A549 (cell line): ENCODE results near the gene GPR32. TPM values are rescaled to one million over a fixed set of nuclear protein-coding genes. Genes with fewer than 3 reads are reported as not detected.
A peak's percentile ranks its signal among the peaks of the same experiment; 100 is the strongest.
"Not testable (repeated sequence)": the region's sequence is repeated elsewhere in the genome, so short reads cannot be mapped to it uniquely, and the experiment has no call there.

ENCODE experiments used
- ATAC-seq, 2 experiments: fragments of 200-7000 bp in 1 of 2; fragments of >200 bp in 1 of 2; cut with Nextera tagmentation in 1 of 2; cut with Tn5 transposase in 1 of 2; 3 replicates each; pipeline versions ENCODE4 v1.8.0 to v1.9.1; 2018 to 2020; ENCODE audit warnings: mild to moderate bottlenecking in 1 of 2, moderate library complexity in 1 of 2
- CTCF ChIA-PET: fragments of 300-600 bp; sonication (Branson Sonifier 250); formaldehyde crosslinking; extraction: SDS; loops from one replicate; lab custom pipeline; 2021; ENCODE audit warnings: antibody characterized with exemption, inconsistent platforms; lab: Yijun Ruan, JAX
- POLR2A ChIA-PET: fragments of 350-600 bp; formaldehyde crosslinking; extraction: SDS; loops from one replicate; lab custom pipeline; 2021; ENCODE audit warnings: antibody characterized with exemption, inconsistent platforms; lab: Yijun Ruan, JAX
- DNase-seq, 2 experiments: peaks; one replicate each; pipeline versions ENCODE4 v3.0.0 to v3.0.0-alpha.2; 2011 to 2016; ENCODE audit warnings: low read depth in 1 of 2, low spot score in 1 of 2
- FAIRE-seq: peaks from 2 replicates; lab custom pipeline; 2011; peaks lifted over from hg19 to GRCh38; lab: Jason Lieb, UNC
- H3K27ac ChIP-seq, 2 experiments: fragments of >200 bp; sonication (Bioruptor Twin); formaldehyde crosslinking; 3 replicates each; pipeline ENCODE4 v1.5.1; 2016 to 2017
- H3K4me1 ChIP-seq: fragments of >200 bp; sonication (Bioruptor Twin); formaldehyde crosslinking; 3 replicates; pipeline ENCODE4 v1.6.1; 2016
- H3K4me2 ChIP-seq: fragments of >200 bp; sonication (Bioruptor Twin); formaldehyde crosslinking; 3 replicates; pipeline ENCODE4 v1.6.1; 2016
- H3K4me3 ChIP-seq: fragments of >200 bp; sonication (Bioruptor Twin); formaldehyde crosslinking; 3 replicates; pipeline ENCODE4 v1.5.1; 2016
- H3K9me3 ChIP-seq: fragments of >200 bp; sonication (Bioruptor Twin); formaldehyde crosslinking; 3 replicates; pipeline ENCODE4 v1.6.1; 2016
- BHLHE40 ChIP-seq: IDR thresholded peaks from 2 replicates; pipeline ENCODE4 v1.6.1; 2012; ENCODE audit warnings: low read depth, low read length, inconsistent platforms
- CHD2 ChIP-seq: fragments of 150-350 bp; IDR thresholded peaks from 2 replicates; pipeline ENCODE4 v1.6.1; 2014; ENCODE audit warnings: low read length; ENCODE audit not compliant: partially characterized antibody
- E2F6 ChIP-seq: IDR thresholded peaks from 2 replicates; pipeline ENCODE4 v1.6.1; 2012; ENCODE audit warnings: low read depth, borderline replicate concordance
- FOSL2 ChIP-seq, 2 experiments: fragments of 450-650 bp in 1 of 2; fragments of >200 bp in 1 of 2; sonication (Bioruptor Twin) in 1 of 2; formaldehyde crosslinking; IDR thresholded peaks; 2 replicates each; pipeline versions ENCODE4 v1.5.0 to v1.6.1; 2016 to 2020; ENCODE audit warnings: mild to moderate bottlenecking in 1 of 2, moderate library complexity in 1 of 2
- HDAC2 ChIP-seq: fragments of 200-600 bp; sonication (generic); IDR thresholded peaks from 2 replicates; pipeline ENCODE4 v1.6.1; 2016
- HOXB13 ChIP-seq: fragments of 250-450 bp; sonication (Bioruptor Pico); IDR thresholded peaks from 2 replicates; pipeline ENCODE4 v1.5.0; 2020; ENCODE audit warnings: low read depth, mild to moderate bottlenecking, moderate library complexity
- JUNB ChIP-seq: fragments of >200 bp; sonication (Bioruptor Twin); formaldehyde crosslinking; IDR thresholded peaks from 2 replicates; pipeline ENCODE4 v1.6.1; 2016
- MYC ChIP-seq: IDR thresholded peaks from 2 replicates; pipeline ENCODE4 v1.6.1; 2012; ENCODE audit warnings: mild to moderate bottlenecking, inconsistent platforms, low read length, improper control_type of control experiment, borderline replicate concordance
- NFE2L2 ChIP-seq: fragments of 150-350 bp; conservative IDR thresholded peaks from 2 replicates; pipeline ENCODE4 v1.6.1; 2014; ENCODE audit warnings: low read length
- PHF8 ChIP-seq: fragments of 200-600 bp; sonication (generic); IDR thresholded peaks from 2 replicates; pipeline ENCODE4 v1.6.1; 2016; ENCODE audit warnings: low read depth, mild to moderate bottlenecking, antibody characterized with exemption, moderate library complexity, borderline replicate concordance
- POLR2AphosphoS2 ChIP-seq: conservative IDR thresholded peaks from 2 replicates; pipeline ENCODE4 v1.6.1; 2012; ENCODE audit warnings: low read length, improper control_type of control experiment, inconsistent platforms
- RARB ChIP-seq: fragments of 250-450 bp; sonication (Bioruptor Pico); IDR thresholded peaks from 2 replicates; pipeline ENCODE4 v1.8.0; 2021; ENCODE audit warnings: mild to moderate bottlenecking, moderate library complexity
- RCOR1 ChIP-seq: fragments of 150-350 bp; IDR thresholded peaks from 2 replicates; pipeline ENCODE4 v1.6.1; 2014; ENCODE audit warnings: antibody characterized with exemption, low read length, low read depth
- TFCP2L1 ChIP-seq: fragments of 250-450 bp; sonication (Bioruptor Pico); IDR thresholded peaks from 2 replicates; pipeline ENCODE4 v1.5.0; 2021; ENCODE audit warnings: mild to moderate bottlenecking
- ZFP36 ChIP-seq: fragments of 450-650 bp; IDR thresholded peaks from 2 replicates; pipeline ENCODE4 v1.6.1; 2014; ENCODE audit warnings: borderline replicate concordance; ENCODE audit not compliant: partially characterized antibody
- WGBS: methylation state at CpG from one replicate; pipeline ENCODE4 v1.1.6; 2017; ENCODE audit errors: missing lambda C conversion rate; 5-methylcytosine and 5-hydroxymethylcytosine counted together
- polyA plus RNA-seq, 4 experiments: library from polyadenylated mRNA; depleted of rRNA in 3 of 4; stranded (reverse); fragments of >200 nt; fragmentation: RNase III in 1 of 4; extraction: RNeasy Plus Mini Kit Qiagen cat#74134 plus additional on column Dnase treatment in 1 of 4; gene quantifications; 2 replicates in 3 of 4; 3 replicates in 1 of 4; pipeline ENCODE4 v1.2.3, GENCODE V29; 2011 to 2017
- TF ChIP-seq, protein P1 (sequence below): IDR thresholded peaks from 2 replicates; pipeline ENCODE4 v1.6.1; 2012
- TF ChIP-seq, protein P2 (sequence below): fragments of 250-450 bp; sonication (Bioruptor Pico); IDR thresholded peaks from 2 replicates; pipeline ENCODE4 v1.5.0; 2021; ENCODE audit warnings: mild to moderate bottlenecking, moderate library complexity, borderline replicate concordance
- TF ChIP-seq, protein P3 (sequence below): fragments of >200 bp; sonication (Bioruptor Twin); formaldehyde crosslinking; IDR thresholded peaks from 3 replicates; pipeline ENCODE4 v1.5.1; 2016

The GPR32 gene
- polyA plus RNA-seq, 2 of the 4 experiments (the other 2 are of a cell fraction), result not detected

DNA sequence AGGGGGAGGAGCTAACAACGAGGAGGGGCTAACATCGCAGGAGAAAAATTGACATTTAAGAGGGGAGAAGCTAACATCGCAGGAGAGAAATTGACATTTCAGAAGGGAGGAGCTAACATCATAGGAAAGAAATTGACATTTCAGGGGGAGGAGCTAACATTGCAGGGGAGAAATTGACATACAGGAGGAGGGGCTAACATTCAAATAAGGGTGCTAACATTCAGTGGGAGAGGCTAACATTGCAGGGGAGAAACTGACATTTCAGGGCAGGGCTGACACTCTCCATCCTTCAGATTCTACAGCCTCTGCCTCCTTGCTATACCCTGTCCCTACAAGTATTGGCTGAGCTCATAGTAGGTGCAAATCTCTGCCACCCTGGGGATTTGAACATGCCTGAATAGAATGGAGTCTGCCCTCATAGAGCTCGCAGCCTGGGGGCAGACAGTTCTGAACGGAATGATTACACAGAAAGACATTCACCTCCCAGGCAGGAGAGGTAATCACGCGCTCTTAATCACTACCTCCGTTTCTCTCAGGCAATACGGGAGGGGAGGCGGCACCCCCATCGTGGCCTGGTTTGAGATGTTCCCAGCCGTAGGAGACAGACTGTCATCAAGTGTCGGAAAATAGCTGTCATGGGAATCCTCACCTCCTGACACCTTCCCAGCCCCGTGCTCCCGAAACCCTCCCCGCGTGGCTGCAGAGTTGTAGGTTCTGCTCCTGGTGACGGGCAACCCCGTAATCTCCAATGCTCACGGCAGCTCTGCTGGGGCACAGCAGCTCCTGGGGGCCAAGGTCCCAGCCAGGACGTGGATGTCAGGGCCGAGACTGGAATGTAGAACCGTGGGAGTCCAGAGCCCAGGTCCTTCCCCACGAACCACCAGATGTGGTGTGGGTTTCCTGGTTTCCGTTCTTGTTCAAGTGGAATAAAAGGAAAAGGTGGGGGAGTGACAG lies 9.5 kb downstream of the GPR32 start:
- peaks cover 20% of the 10 kb centered on the region; the same call in 2 of the 3 replicates for H3K4me1 ChIP-seq
- DNase-seq (no peak), FAIRE-seq (no peak)
- WGBS, result 49% methylated on average over 25 of the region's 25 CpGs
- POLR2A ChIA-PET, result interaction anchor here (4.0 kb wide), 1 partner anchor 55 kb away, joined by 25 read pairs; no protein-coding TSS in a partner anchor
- TF ChIP-seq, protein P1, sequence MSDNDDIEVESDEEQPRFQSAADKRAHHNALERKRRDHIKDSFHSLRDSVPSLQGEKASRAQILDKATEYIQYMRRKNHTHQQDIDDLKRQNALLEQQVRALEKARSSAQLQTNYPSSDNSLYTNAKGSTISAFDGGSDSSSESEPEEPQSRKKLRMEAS, result no peak
- no peak for TF ChIP-seq ZFP36
- TF ChIP-seq CHD2, result no peak
- no peak for TF ChIP-seq RCOR1
- TF ChIP-seq, all 56 proteins: peak for 0
- Histone ChIP-seq H3K4me3 (no peak overlapping the region), H3K27ac (no peak overlapping the region), H3K4me2 (no peak overlapping the region), H3K9me3 (peaks cover 10% of the 10 kb centered on the region)
- CTCF ChIA-PET, result interaction anchor here (0.7 to 14.0 kb wide), 16 partner anchors 9 to 632 kb away, joined by 3 to 272 read pairs (median 5); partner anchors contain the start of genes CLEC11A, GPR32 and SHANK1
- peak; percentile 7 to 16; a peak in 1 of 6 replicates for ATAC-seq

- peaks cover 20% of the 10 kb centered on the region; the same call in 2 of the 3 replicates for H3K4me1 ChIP-seq
- FAIRE-seq, result no peak
- H3K4me2 ChIP-seq, result no peak overlapping the region
- DNase-seq, result no peak
- peaks cover 10% of the 10 kb centered on the region for H3K9me3 ChIP-seq
- H3K4me3 ChIP-seq, result no peak overlapping the region
- 49% methylated on average over 16 of the region's 16 CpGs for WGBS
- H3K27ac ChIP-seq, result no peak overlapping the region
- no peak for ATAC-seq
- ChIA-PET CTCF (interaction anchor here (0.6 to 14.0 kb wide), 18 partner anchors 14 to 424 kb away, joined by 3 to 272 read pairs (median 6); partner anchors contain the start of genes CLEC11A and SHANK1), POLR2A (interaction anchor here (4.0 kb wide), 1 partner anchor 56 kb away, joined by 25 read pairs; no protein-coding TSS in a partner anchor)
- TF ChIP-seq FOSL2 (IDR thresholded peaks at IDR 0.05) (no peak), FOSL2 (CRISPR knock-in tag; IDR thresholded peaks at IDR 0.05) (no peak), JUNB (no peak), NFE2L2 (no peak), HOXB13 (CRISPR knock-in tag) (no peak), BHLHE40 (no peak), CHD2 (no peak), PHF8 (no peak), TFCP2L1 (CRISPR knock-in tag) (no peak), RARB (CRISPR knock-in tag) (no peak), MYC (no peak), E2F6 (no peak), HDAC2 (no peak), POLR2AphosphoS2 (no peak)
- TF ChIP-seq, protein P2, sequence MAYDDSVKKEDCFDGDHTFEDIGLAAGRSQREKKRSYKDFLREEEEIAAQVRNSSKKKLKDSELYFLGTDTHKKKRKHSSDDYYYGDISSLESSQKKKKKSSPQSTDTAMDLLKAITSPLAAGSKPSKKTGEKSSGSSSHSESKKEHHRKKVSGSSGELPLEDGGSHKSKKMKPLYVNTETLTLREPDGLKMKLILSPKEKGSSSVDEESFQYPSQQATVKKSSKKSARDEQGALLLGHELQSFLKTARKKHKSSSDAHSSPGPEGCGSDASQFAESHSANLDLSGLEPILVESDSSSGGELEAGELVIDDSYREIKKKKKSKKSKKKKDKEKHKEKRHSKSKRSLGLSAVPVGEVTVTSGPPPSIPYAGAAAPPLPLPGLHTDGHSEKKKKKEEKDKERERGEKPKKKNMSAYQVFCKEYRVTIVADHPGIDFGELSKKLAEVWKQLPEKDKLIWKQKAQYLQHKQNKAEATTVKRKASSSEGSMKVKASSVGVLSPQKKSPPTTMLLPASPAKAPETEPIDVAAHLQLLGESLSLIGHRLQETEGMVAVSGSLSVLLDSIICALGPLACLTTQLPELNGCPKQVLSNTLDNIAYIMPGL (CRISPR knock-in tag), result no peak
- TF ChIP-seq, protein P3, sequence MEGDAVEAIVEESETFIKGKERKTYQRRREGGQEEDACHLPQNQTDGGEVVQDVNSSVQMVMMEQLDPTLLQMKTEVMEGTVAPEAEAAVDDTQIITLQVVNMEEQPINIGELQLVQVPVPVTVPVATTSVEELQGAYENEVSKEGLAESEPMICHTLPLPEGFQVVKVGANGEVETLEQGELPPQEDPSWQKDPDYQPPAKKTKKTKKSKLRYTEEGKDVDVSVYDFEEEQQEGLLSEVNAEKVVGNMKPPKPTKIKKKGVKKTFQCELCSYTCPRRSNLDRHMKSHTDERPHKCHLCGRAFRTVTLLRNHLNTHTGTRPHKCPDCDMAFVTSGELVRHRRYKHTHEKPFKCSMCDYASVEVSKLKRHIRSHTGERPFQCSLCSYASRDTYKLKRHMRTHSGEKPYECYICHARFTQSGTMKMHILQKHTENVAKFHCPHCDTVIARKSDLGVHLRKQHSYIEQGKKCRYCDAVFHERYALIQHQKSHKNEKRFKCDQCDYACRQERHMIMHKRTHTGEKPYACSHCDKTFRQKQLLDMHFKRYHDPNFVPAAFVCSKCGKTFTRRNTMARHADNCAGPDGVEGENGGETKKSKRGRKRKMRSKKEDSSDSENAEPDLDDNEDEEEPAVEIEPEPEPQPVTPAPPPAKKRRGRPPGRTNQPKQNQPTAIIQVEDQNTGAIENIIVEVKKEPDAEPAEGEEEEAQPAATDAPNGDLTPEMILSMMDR, result no peak
- TF ChIP-seq, protein P1, result no peak
These were observed 10.6 kb downstream of the GPR32 start for GRCh38 chr19:50780753-50781435.

- not testable (repeated sequence) for DNase-seq, H3K4me1 ChIP-seq, H3K4me3 ChIP-seq, ATAC-seq, H3K9me3 ChIP-seq, FAIRE-seq, H3K27ac ChIP-seq
- ChIA-PET CTCF (interaction anchor here (0.6 to 14.0 kb wide), 71 partner anchors 9 to 432 kb away, joined by 3 to 272 read pairs (median 4); partner anchors contain the start of genes CLEC11A, GPR32, NAPSA and SHANK1), POLR2A (interaction anchor here (1.2 to 2.2 kb wide), 3 partner anchors 21 to 246 kb away, joined by 4 to 10 read pairs (median 4); no protein-coding TSS in a partner anchor)
- H3K4me2 ChIP-seq, result peak overlapping the region; percentile 42; the same call in 1 of the 3 replicates
- WGBS, result 30% methylated on average over 8 of the region's 8 CpGs
These were observed 13.5 kb downstream of the GPR32 start for GRCh38 chr19:50783848-50784152.
